Cardiac muscle cell (in vitro differentiated cells and primary cell): ENCODE data around the gene ADRA2C. TPM values are rescaled to one million over a fixed set of nuclear protein-coding genes. Genes with fewer than 3 reads are reported as not detected.

ENCODE experiments used
- DNase-seq, 2 donors: peaks; one replicate each; pipeline versions ENCODE4 v3.0.0 to v3.0.0-alpha.2; 2010 to 2017; ENCODE audit warnings: low read depth in 1 of 2, low spot score in 1 of 2
- H3K27ac ChIP-seq: fragments of 200-600 bp; sonication (generic); 2 replicates; pipeline ENCODE4 v1.5.1; 2016
- H3K27me3 ChIP-seq: fragments of 200-600 bp; sonication (generic); 2 replicates; pipeline ENCODE4 v1.6.0; 2016; ENCODE audit warnings: control low read depth
- H3K36me3 ChIP-seq: fragments of 200-600 bp; sonication (generic); 2 replicates; pipeline ENCODE4 v1.5.1; 2016; ENCODE audit warnings: control low read depth
- H3K4me1 ChIP-seq: fragments of 200-600 bp; sonication (generic); 2 replicates; pipeline ENCODE4 v1.8.1; 2017; ENCODE audit warnings: low read depth, mild to moderate bottlenecking, mixed run types
- H3K4me3 ChIP-seq: fragments of 200-600 bp; sonication (generic); 2 replicates; pipeline ENCODE4 v1.5.1; 2016; ENCODE audit warnings: mild to moderate bottlenecking
- H3K9me3 ChIP-seq: fragments of 200-600 bp; sonication (generic); 2 replicates; pipeline ENCODE4 v1.5.1; 2017; ENCODE audit warnings: low read depth, mild to moderate bottlenecking, control low read depth
- polyA plus RNA-seq: library from polyadenylated mRNA; unstranded; fragments of >200 nt; fragmentation: Nextera tagmentation; extraction: Ambion mirVana; gene quantifications from 2 replicates; pipeline ENCODE4 v1.2.1, GENCODE V29; 2016
- total RNA-seq: library from RNA; depleted of rRNA; stranded (reverse); fragments of >200 nt; gene quantifications from 2 replicates; pipeline ENCODE4 v1.2.3, GENCODE V29; 2016
- TF ChIP-seq, protein P1 (sequence below): IDR thresholded peaks from 2 replicates; pipeline ENCODE4 v1.5.1; 2012; ENCODE audit warnings: low read depth, mild to moderate bottlenecking, low read length

Gene ADRA2C
- total and polyA plus RNA-seq, 2 experiments from 2014 or later = 8.5 to 8.6 TPM

DNA sequence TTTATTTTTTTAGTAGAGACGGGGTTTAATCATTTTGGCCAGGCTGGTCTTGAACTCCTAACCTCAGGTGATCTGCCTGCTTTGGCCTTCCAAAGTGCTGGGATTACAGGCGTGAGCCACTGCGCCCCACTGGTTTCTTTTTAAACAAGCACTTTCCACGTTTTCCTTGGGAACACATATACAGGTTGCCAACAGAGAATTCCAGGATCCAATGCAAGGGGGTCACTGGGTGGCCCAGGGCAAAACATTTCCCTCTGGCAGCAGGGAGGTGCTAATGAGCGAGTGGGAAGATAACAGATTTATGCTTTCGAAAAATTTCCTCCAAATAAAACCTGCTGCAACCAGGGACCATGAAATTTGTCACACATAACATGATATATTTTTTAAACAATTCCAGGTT lies 41.1 kb downstream of the ADRA2C start:
- H3K27ac ChIP-seq = no peak overlapping the region
- H3K27me3 ChIP-seq = peaks cover 12% of the 10 kb centered on the region
- H3K4me1 ChIP-seq = no peaks in the 10 kb centered on the region
- H3K9me3 ChIP-seq = no peaks in the 10 kb centered on the region
- H3K4me3 ChIP-seq = no peak overlapping the region
- no peak for DNase-seq
- H3K36me3 ChIP-seq = no peaks in the 10 kb centered on the region
- TF ChIP-seq, protein P1, sequence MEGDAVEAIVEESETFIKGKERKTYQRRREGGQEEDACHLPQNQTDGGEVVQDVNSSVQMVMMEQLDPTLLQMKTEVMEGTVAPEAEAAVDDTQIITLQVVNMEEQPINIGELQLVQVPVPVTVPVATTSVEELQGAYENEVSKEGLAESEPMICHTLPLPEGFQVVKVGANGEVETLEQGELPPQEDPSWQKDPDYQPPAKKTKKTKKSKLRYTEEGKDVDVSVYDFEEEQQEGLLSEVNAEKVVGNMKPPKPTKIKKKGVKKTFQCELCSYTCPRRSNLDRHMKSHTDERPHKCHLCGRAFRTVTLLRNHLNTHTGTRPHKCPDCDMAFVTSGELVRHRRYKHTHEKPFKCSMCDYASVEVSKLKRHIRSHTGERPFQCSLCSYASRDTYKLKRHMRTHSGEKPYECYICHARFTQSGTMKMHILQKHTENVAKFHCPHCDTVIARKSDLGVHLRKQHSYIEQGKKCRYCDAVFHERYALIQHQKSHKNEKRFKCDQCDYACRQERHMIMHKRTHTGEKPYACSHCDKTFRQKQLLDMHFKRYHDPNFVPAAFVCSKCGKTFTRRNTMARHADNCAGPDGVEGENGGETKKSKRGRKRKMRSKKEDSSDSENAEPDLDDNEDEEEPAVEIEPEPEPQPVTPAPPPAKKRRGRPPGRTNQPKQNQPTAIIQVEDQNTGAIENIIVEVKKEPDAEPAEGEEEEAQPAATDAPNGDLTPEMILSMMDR = no peak

DNA sequence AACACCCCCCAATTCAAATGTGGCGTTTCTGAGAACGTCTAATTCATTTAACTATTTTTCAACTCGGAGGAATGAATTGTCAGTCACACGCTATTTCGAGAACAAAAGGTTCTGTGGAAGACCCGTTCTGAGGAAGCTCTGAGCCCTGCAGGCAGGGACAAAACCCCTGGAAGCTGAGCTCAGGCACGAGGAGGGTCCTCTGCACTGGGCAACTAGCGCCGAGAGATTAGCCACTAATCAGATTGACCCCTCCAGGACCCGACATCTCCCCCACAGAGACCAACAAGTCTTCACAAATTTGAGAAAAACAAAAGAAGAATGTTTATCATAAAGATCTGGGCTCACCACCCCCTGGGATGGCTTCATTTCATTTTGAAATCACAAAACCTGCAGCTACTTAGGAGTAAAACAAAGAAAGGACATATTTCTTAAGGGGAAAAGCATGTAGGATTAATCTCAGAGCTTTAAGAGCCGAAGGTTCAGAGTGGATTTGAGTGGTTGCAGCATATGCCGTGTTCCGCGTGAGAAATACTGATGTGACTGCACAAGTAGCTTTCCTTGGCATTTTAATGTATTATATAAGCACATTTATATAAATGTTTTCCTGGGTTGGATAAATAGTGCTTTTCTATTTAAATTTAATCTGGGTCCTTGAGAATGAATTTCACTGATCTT lies 41.8 kb downstream of the ADRA2C start:
- no peaks in the 10 kb centered on the region for H3K36me3 ChIP-seq
- H3K27me3 ChIP-seq = peaks cover 12% of the 10 kb centered on the region
- DNase-seq = no peak
- no peak overlapping the region for H3K27ac ChIP-seq
- H3K4me3 ChIP-seq = no peak overlapping the region
- no peaks in the 10 kb centered on the region for H3K9me3 ChIP-seq
- TF ChIP-seq, protein P1 = no peak
- no peaks in the 10 kb centered on the region for H3K4me1 ChIP-seq

DNA sequence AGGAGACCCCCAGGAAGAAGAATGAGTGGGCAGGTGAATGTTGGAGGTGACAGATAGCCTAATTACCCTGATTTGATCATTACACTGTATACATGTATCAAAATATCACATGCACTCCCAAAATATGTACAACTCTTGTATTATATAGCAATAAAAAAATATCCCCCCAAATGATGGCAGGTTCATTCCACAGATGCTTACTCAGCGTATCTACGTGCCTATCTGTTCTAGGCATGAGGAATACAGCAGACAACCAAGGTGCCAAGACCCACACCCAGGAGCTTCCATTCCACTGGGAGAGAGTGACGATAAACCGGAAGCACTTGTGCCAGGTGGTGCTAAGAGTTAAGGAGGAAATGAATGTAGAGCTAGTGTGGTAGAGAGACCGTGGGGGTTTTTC lies 42.4 kb downstream of the ADRA2C start:
- DNase-seq = no peak
- H3K27me3 ChIP-seq = peaks cover 12% of the 10 kb centered on the region
- H3K4me1 ChIP-seq = no peaks in the 10 kb centered on the region
- TF ChIP-seq, protein P1 = no peak
- H3K27ac ChIP-seq = no peak overlapping the region
- H3K9me3 ChIP-seq = no peaks in the 10 kb centered on the region
- H3K36me3 ChIP-seq = no peaks in the 10 kb centered on the region
- H3K4me3 ChIP-seq = no peak overlapping the region

DNA sequence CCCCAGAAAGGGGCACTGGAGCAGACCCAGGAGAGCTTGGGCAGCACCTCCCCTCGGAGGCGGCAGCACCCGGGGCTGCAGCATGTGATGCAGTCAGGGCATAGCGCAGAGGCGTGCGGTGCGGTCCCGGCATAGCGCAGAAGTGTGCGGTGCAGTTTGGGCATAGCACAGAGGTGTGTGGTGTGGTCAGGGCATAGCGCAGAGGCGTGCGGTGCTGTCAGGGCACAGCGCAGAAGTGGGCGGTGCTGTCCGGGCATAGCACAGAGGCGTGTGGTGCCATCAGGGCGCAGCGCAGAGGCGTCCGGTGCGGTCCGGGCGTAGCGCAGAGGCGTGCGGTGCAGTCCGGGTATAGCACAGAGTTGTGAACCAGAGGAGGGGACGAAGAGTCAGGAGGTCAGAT lies 42.8 kb downstream of the ADRA2C start:
- H3K4me1 ChIP-seq = no peaks in the 10 kb centered on the region
- TF ChIP-seq, protein P1 = no peak
- no peak for DNase-seq
- no peak overlapping the region for H3K4me3 ChIP-seq
- H3K9me3 ChIP-seq = no peaks in the 10 kb centered on the region
- no peaks in the 10 kb centered on the region for H3K36me3 ChIP-seq
- H3K27me3 ChIP-seq = peaks cover 12% of the 10 kb centered on the region
- no peak overlapping the region for H3K27ac ChIP-seq

DNA sequence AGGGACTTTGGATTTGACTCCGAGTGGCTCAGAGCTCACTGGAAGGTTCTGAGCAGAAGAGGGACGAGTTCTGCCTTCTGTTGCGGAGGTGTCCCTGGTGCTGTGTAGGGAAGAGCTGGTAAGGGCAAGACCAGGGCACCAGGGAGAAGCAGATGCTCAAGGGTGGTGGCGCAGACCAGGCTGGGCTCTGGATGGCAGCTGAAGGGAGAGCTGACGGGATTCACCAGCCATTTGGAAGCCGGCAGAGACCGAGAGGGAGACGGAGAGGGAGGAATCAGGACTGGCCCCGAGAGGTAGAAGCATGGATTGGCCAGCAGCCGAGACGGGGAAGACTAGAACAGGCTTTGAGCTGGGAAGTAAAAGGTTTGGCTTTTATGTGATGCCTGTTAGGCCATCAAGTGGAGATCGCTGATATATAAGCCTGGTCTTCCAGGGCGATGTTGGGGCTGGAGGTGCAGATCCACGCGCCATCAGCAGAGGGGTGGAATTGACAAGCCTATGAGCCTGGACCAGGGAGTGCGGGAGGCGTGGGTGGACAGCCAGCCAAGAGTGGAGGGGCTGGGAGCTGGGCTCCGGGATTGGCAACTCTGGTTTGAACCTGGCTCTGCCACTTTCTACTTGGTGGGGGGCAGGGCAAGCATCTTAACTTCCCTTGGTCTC lies 43.4 kb downstream of the ADRA2C start:
- no peak for DNase-seq
- Histone ChIP-seq H3K27me3 (peaks cover 12% of the 10 kb centered on the region), H3K4me1 (no peaks in the 10 kb centered on the region), H3K27ac (no peak overlapping the region), H3K9me3 (no peaks in the 10 kb centered on the region), H3K4me3 (no peak overlapping the region), H3K36me3 (no peaks in the 10 kb centered on the region)
- TF ChIP-seq, protein P1 = no peak
